Glutamatergic neuron (in vitro differentiated cells): ENCODE results near the gene VPS50. TPM values are rescaled to one million over a fixed set of nuclear protein-coding genes. Genes with fewer than 3 reads are reported as not detected.

Source experiments
- DNase-seq: peaks from one replicate; pipeline ENCODE4 v3.0.0; 2022
- H3K27ac Mint-ChIP-seq: one replicate; pipeline ENCODE4 v1.8.0; 2020; ENCODE audit warnings: mild to moderate bottlenecking, mixed read lengths, inconsistent platforms; ENCODE audit not compliant: unreplicated experiment
- H3K27me3 Mint-ChIP-seq: one replicate; pipeline ENCODE4 v1.8.0; 2020; ENCODE audit warnings: mild to moderate bottlenecking, moderate library complexity, mixed read lengths, inconsistent platforms; ENCODE audit not compliant: unreplicated experiment
- H3K36me3 Mint-ChIP-seq: one replicate; pipeline ENCODE4 v1.8.0; 2020; ENCODE audit warnings: mild to moderate bottlenecking, mixed read lengths, inconsistent platforms; ENCODE audit not compliant: unreplicated experiment
- H3K4me1 Mint-ChIP-seq: one replicate; pipeline ENCODE4 v1.8.0; 2020; ENCODE audit warnings: mild to moderate bottlenecking, low read depth, mixed read lengths, inconsistent platforms; ENCODE audit not compliant: unreplicated experiment
- H3K4me3 Mint-ChIP-seq: one replicate; pipeline ENCODE4 v1.8.0; 2020; ENCODE audit warnings: mild to moderate bottlenecking, mixed read lengths, inconsistent platforms; ENCODE audit not compliant: unreplicated experiment
- H3K9me3 Mint-ChIP-seq: one replicate; pipeline ENCODE4 v1.8.0; 2020; ENCODE audit warnings: mild to moderate bottlenecking, moderate library complexity, mixed read lengths, inconsistent platforms; ENCODE audit not compliant: unreplicated experiment
- total RNA-seq: library from RNA; stranded (reverse); fragmentation: NEBNext Ultra II Directional; extraction: Animal tissue kit (Norgen Biotek cat#: 25700); gene quantifications from one replicate; pipeline ENCODE4 v1.2.1, GENCODE V29; 2021; ENCODE audit not compliant: unreplicated experiment
- TF ChIP-seq, protein P1 (sequence below): fragments of 200-600 bp; sonication (generic); IDR thresholded peaks from one replicate; pipeline ENCODE4 v1.5.0; 2021; ENCODE audit not compliant: partially characterized antibody, unreplicated experiment

Gene VPS50
- total RNA-seq, 1 donor from 2014 or later: 31.7 TPM

DNA sequence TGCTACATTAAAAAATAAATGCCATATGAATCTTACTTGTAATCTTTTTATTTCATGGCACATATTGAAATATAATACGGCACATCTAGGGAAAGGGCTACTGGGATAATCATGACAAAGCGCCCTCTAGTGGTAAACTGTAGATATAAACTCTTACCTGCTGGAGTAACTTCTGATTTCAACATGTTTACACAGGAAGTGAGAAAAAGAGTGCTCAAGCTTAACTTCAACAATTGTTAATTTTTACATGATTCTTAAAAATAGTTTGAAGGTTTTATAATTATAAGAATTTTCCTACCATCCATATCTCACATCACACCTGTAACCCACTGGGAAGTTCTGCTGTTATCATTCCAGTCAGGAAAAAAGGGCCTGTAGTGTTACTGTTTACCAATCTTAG, 3.9 kb upstream of the VPS50 start:
- no peaks in the 10 kb centered on the region for H3K36me3 Mint-ChIP-seq
- DNase-seq: no peak
- no peaks in the 10 kb centered on the region for H3K4me1 Mint-ChIP-seq
- H3K4me3 Mint-ChIP-seq: no peak overlapping the region
- H3K9me3 Mint-ChIP-seq: no peaks in the 10 kb centered on the region
- no peak overlapping the region for H3K27ac Mint-ChIP-seq
- TF ChIP-seq, protein P1, sequence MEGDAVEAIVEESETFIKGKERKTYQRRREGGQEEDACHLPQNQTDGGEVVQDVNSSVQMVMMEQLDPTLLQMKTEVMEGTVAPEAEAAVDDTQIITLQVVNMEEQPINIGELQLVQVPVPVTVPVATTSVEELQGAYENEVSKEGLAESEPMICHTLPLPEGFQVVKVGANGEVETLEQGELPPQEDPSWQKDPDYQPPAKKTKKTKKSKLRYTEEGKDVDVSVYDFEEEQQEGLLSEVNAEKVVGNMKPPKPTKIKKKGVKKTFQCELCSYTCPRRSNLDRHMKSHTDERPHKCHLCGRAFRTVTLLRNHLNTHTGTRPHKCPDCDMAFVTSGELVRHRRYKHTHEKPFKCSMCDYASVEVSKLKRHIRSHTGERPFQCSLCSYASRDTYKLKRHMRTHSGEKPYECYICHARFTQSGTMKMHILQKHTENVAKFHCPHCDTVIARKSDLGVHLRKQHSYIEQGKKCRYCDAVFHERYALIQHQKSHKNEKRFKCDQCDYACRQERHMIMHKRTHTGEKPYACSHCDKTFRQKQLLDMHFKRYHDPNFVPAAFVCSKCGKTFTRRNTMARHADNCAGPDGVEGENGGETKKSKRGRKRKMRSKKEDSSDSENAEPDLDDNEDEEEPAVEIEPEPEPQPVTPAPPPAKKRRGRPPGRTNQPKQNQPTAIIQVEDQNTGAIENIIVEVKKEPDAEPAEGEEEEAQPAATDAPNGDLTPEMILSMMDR: peak; percentile 91
- no peaks in the 10 kb centered on the region for H3K27me3 Mint-ChIP-seq

DNA sequence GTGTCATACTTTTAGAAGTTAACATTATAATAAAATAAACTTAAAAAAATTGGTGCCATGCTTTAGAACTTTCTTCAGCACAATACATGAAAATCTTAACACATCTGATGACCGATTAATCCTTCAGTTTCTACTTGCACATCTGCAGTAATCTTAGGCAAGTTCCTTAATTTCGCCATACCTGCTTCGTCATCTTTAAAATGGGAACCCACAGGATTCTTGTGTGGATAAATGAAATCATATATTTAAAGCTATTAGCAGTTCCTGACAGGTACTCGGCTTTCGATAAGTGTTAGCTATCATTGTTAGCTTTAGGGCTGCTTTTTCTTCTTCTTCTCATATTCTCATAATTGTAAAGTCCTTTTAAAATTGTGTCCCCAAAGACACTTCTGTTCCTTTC, 907 bp upstream of the VPS50 start:
- no peak for DNase-seq
- TF ChIP-seq, protein P1: no peak
- peak overlapping the region; percentile 99 for H3K4me3 Mint-ChIP-seq
- H3K27ac Mint-ChIP-seq: no peak overlapping the region
- H3K36me3 Mint-ChIP-seq: no peaks in the 10 kb centered on the region
- no peaks in the 10 kb centered on the region for H3K4me1 Mint-ChIP-seq
- no peaks in the 10 kb centered on the region for H3K27me3 Mint-ChIP-seq
- no peaks in the 10 kb centered on the region for H3K9me3 Mint-ChIP-seq

DNA sequence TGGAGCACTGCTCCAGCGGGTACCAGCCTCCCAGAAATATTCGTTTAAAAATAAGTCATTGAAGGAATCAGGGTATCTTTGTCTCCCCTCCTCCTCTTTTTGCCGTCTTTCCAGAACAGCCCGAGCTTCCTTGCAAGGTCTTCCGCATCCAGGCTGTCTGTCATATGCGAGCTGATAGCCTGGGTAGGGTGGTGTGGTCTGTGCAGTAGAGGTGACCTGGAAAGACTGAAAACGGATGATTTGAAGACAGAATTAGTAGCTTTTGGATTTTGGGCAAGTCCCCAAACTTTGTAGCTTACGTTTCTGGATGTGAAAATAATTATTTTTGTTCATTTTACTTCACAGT, 480 bp downstream of the VPS50 start:
- peak overlapping the region; percentile 95 for H3K27ac Mint-ChIP-seq
- no peak for DNase-seq
- H3K27me3 Mint-ChIP-seq: no peaks in the 10 kb centered on the region

DNA sequence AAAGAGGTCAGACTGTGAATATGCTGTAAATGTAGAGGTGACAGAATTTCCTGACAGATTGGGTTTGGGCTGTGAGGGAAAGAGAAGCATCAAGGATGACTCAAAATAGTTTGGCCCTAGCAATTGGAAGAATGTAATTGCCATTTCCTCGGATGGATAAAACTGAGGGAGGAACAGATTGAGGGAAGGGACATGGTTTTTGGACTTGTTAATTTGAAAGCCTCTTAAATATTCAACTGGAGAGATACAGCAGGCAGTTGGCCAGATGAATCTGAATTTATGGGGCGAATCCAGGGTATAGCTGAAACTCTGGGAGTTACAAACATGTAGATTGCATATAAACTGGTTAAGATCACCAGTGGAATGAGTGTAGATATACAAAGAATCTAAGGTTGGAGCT, 3.4 kb downstream of the VPS50 start:
- no peak overlapping the region for H3K4me3 Mint-ChIP-seq
- H3K27ac Mint-ChIP-seq: no peak overlapping the region
- TF ChIP-seq, protein P1: no peak
- H3K4me1 Mint-ChIP-seq: peaks cover 5% of the 10 kb centered on the region
- H3K9me3 Mint-ChIP-seq: no peaks in the 10 kb centered on the region
- no peaks in the 10 kb centered on the region for H3K27me3 Mint-ChIP-seq
- DNase-seq: no peak
- H3K36me3 Mint-ChIP-seq: no peaks in the 10 kb centered on the region

More for the DNA sequence above, 480 bp downstream of the VPS50 start:
- Mint-ChIP-seq H3K9me3 (no peaks in the 10 kb centered on the region), H3K4me1 (no peaks in the 10 kb centered on the region), H3K4me3 (peak overlapping the region; percentile 99), H3K36me3 (no peaks in the 10 kb centered on the region)
- TF ChIP-seq, protein P1: no peak

DNA sequence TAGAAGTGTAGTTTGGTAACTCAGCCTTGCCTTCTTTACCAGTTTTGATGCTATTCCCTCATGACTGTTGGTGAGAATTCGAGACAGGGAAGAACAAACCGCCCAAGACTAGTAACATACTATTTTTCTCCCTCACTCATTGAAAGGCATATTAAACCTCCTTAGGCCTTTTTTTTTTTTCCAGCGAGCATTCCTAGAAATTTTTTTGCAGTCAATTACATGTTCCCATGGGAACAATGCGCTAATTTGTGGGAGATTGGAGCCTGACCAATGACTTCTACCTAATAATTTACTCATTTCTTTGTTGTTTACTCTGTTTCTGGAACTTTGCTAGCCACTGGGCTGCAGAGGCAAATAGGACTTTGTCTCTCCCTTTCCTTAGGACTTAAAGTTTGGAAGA, 6.0 kb downstream of the VPS50 start:
- TF ChIP-seq, protein P1: no peak
- H3K4me1 Mint-ChIP-seq: peaks cover 5% of the 10 kb centered on the region
- no peaks in the 10 kb centered on the region for H3K36me3 Mint-ChIP-seq
- no peak overlapping the region for H3K27ac Mint-ChIP-seq
- no peak overlapping the region for H3K4me3 Mint-ChIP-seq
- no peak for DNase-seq
- no peaks in the 10 kb centered on the region for H3K27me3 Mint-ChIP-seq
- no peaks in the 10 kb centered on the region for H3K9me3 Mint-ChIP-seq
